H1 (cell line): ENCODE measurements around the gene C2orf72. TPM values are rescaled to one million over a fixed set of nuclear protein-coding genes. Genes with fewer than 3 reads are reported as not detected.

Experiments
- CTCF ChIA-PET: fragments of 300-600 bp; sonication (Branson Sonifier 250); formaldehyde crosslinking; loops from one replicate; lab custom pipeline; 2021; ENCODE audit not compliant: partially characterized antibody; lab: Charles Lee
- POLR2A ChIA-PET: fragments of 300-600 bp; sonication (Branson Sonifier 250); formaldehyde crosslinking; loops from one replicate; lab custom pipeline; 2021; ENCODE audit warnings: inconsistent platforms; ENCODE audit not compliant: partially characterized antibody; lab: Charles Lee
- DNase-seq, 2 experiments: peaks; one replicate each; pipeline versions ENCODE4 v3.0.0 to v3.0.0-alpha.2; 2010 to 2022; ENCODE audit warnings: low spot score in 2 of 2, low read depth in 1 of 2, mixed read lengths in 1 of 2
- FAIRE-seq: peaks from 2 replicates; lab custom pipeline; 2011; peaks lifted over from hg19 to GRCh38; lab: Jason Lieb, UNC
- H2AFZ ChIP-seq: 2 replicates; pipeline ENCODE4 v1.8.1; 2012; ENCODE audit warnings: low read length, inconsistent platforms
- H2AK5ac ChIP-seq: 2 replicates; pipeline ENCODE4 v1.6.1; 2013; ENCODE audit warnings: low read depth, low read length
- H2BK120ac ChIP-seq: replicated peaks from 2 replicates; pipeline ENCODE3; 2013; ENCODE audit warnings: low read depth, low read length, inconsistent platforms
- H2BK12ac ChIP-seq: 2 replicates; pipeline ENCODE4 v1.6.1; 2013; ENCODE audit warnings: low read depth, low read length
- H2BK15ac ChIP-seq: 2 replicates; pipeline ENCODE4 v1.6.1; 2013; ENCODE audit warnings: low read length
- H2BK20ac ChIP-seq: 2 replicates; pipeline ENCODE4 v1.6.1; 2013; ENCODE audit warnings: low read length
- H2BK5ac ChIP-seq: 2 replicates; pipeline ENCODE4 v1.6.1; 2013; ENCODE audit warnings: low read depth, low read length
- H3K14ac ChIP-seq: 2 replicates; pipeline ENCODE4 v1.6.1; 2013; ENCODE audit warnings: inconsistent platforms; ENCODE audit not compliant: insufficient read length
- H3K18ac ChIP-seq: 2 replicates; pipeline ENCODE4 v1.6.1; 2013; ENCODE audit warnings: low read length; ENCODE audit errors: extremely low read depth
- H3K23ac ChIP-seq: 2 replicates; pipeline ENCODE4 v1.6.1; 2013; ENCODE audit warnings: inconsistent platforms; ENCODE audit not compliant: insufficient read length
- H3K23me2 ChIP-seq: 2 replicates; pipeline ENCODE4 v1.6.1; 2013; ENCODE audit warnings: low read depth, low read length
- H3K27ac ChIP-seq: 2 replicates; pipeline ENCODE4 v1.6.1; 2011; ENCODE audit warnings: low read depth, low read length, inconsistent platforms
- H3K27me3 ChIP-seq, 4 experiments: replicated peaks in 1 of 4; 1 replicate in 1 of 4; 2 replicates in 3 of 4; pipeline versions ENCODE4 v1.6.1 to v1.8.1; 2011 to 2013; ENCODE audit warnings: low read length in 3 of 4, mild to moderate bottlenecking in 3 of 4, inconsistent platforms in 2 of 4, mixed read lengths in 2 of 4, moderate library complexity in 1 of 4; ENCODE audit not compliant: control insufficient read depth in 3 of 4, insufficient read depth in 3 of 4; ENCODE audit errors: extremely low read depth in 1 of 4
- H3K36me3 ChIP-seq, 4 experiments: 2 replicates each; pipeline versions ENCODE4 v1.6.1 to v1.8.1; 2011 to 2013; ENCODE audit warnings: mild to moderate bottlenecking in 4 of 4, low read length in 3 of 4, moderate library complexity in 2 of 4, control low read depth in 1 of 4, inconsistent platforms in 1 of 4; ENCODE audit not compliant: insufficient read depth in 4 of 4, control insufficient read depth in 2 of 4
- H3K4ac ChIP-seq: replicated peaks from 2 replicates; pipeline ENCODE3; 2013; ENCODE audit warnings: low read length, low read depth, mixed read lengths, inconsistent platforms; ENCODE audit not compliant: insufficient read length
- H3K4me1 ChIP-seq, 4 experiments: replicated peaks in 1 of 4; 1 replicate in 1 of 4; 2 replicates in 3 of 4; pipeline versions ENCODE4 v1.6.1 to v1.8.1; 2011 to 2013; ENCODE audit warnings: low read length in 3 of 4, inconsistent platforms in 2 of 4, mixed read lengths in 1 of 4; ENCODE audit not compliant: insufficient read depth in 4 of 4, control insufficient read depth in 3 of 4
- H3K4me2 ChIP-seq, 2 experiments: 2 replicates each; pipeline versions ENCODE4 v1.6.1 to v1.8.1; 2011 to 2013; ENCODE audit warnings: low read depth in 2 of 2, low read length in 2 of 2, control low read depth in 1 of 2, inconsistent platforms in 1 of 2, mild to moderate bottlenecking in 1 of 2; ENCODE audit not compliant: insufficient read depth in 1 of 2
- H3K4me3 ChIP-seq, 4 experiments: fragments of 200-600, 300-600 bp in 1 of 4; sonication (generic), shearing (Covaris generic), sonication (Bioruptor Twin) in 1 of 4; 2 replicates each; pipeline versions ENCODE4 v1.5.1 to v1.8.1; 2011 to 2016; ENCODE audit warnings: low read length in 4 of 4, low read depth in 3 of 4, control low read depth in 2 of 4, inconsistent platforms in 2 of 4, mild to moderate bottlenecking in 2 of 4, mixed read lengths in 1 of 4, moderate library complexity in 1 of 4; ENCODE audit not compliant: insufficient read depth in 2 of 4; ENCODE audit errors: extremely low read depth in 1 of 4
- H3K56ac ChIP-seq: replicated peaks from 2 replicates; pipeline ENCODE3; 2013; ENCODE audit warnings: low read depth, mild to moderate bottlenecking, mixed read lengths, low read length, inconsistent platforms; ENCODE audit not compliant: insufficient read length
- H3K79me1 ChIP-seq: 2 replicates; pipeline ENCODE4 v1.6.1; 2013; ENCODE audit warnings: low read depth, low read length, control low read depth
- H3K79me2 ChIP-seq, 2 experiments: 2 replicates each; pipeline versions ENCODE4 v1.6.1 to v1.8.1; 2012 to 2013; ENCODE audit warnings: low read length in 2 of 2, mild to moderate bottlenecking in 2 of 2, inconsistent platforms in 1 of 2; ENCODE audit not compliant: insufficient read depth in 2 of 2, control insufficient read depth in 1 of 2
- H3K9ac ChIP-seq, 4 experiments: replicated peaks in 1 of 4; 1 replicate in 1 of 4; 2 replicates in 3 of 4; pipeline versions ENCODE4 v1.6.1 to v1.8.1; 2011 to 2013; ENCODE audit warnings: low read depth in 3 of 4, low read length in 3 of 4, control low read depth in 2 of 4, mild to moderate bottlenecking in 2 of 4, moderate library complexity in 2 of 4, inconsistent platforms in 1 of 4; ENCODE audit errors: extremely low read depth in 1 of 4
- H3K9me3 ChIP-seq, 2 experiments: 2 replicates each; pipeline versions ENCODE4 v1.6.1 to v1.8.1; 2012 to 2013; ENCODE audit warnings: mild to moderate bottlenecking in 2 of 2, moderate library complexity in 2 of 2, control low read depth in 1 of 2, inconsistent platforms in 1 of 2, low read depth in 1 of 2, low read length in 1 of 2, mixed read lengths in 1 of 2; ENCODE audit not compliant: insufficient read depth in 2 of 2
- H4K20me1 ChIP-seq, 2 experiments: replicated peaks in 1 of 2; 2 replicates each; pipeline versions ENCODE3 to v1.8.1; 2011 to 2013; ENCODE audit warnings: inconsistent platforms in 2 of 2, low read length in 2 of 2, mild to moderate bottlenecking in 1 of 2; ENCODE audit not compliant: insufficient read depth in 2 of 2, control insufficient read depth in 1 of 2
- H4K5ac ChIP-seq: 2 replicates; pipeline ENCODE4 v1.6.1; 2013; ENCODE audit warnings: low read length, low read depth, mixed read lengths, inconsistent platforms; ENCODE audit not compliant: insufficient read length
- H4K8ac ChIP-seq: 2 replicates; pipeline ENCODE4 v1.8.0; 2013; ENCODE audit warnings: mild to moderate bottlenecking, moderate library complexity, low read length, inconsistent platforms; ENCODE audit not compliant: insufficient read depth; ENCODE audit errors: extremely low read depth
- H4K91ac ChIP-seq: replicated peaks from 2 replicates; pipeline ENCODE3; 2013; ENCODE audit warnings: low read length, mixed read lengths, inconsistent platforms; ENCODE audit not compliant: insufficient read length
- BCL11A ChIP-seq, 2 experiments: IDR thresholded peaks; one replicate each; pipeline ENCODE4 v1.6.1; 2011; ENCODE audit warnings: low read depth in 2 of 2, low read length in 2 of 2, mild to moderate bottlenecking in 2 of 2
- CHD1 ChIP-seq: IDR thresholded peaks from 2 replicates; pipeline ENCODE4 v1.6.1; 2012; ENCODE audit warnings: low read depth, low read length, improper control_type of control experiment
- HDAC6 ChIP-seq: IDR thresholded peaks from one replicate; pipeline ENCODE4 v1.7.1; 2012; ENCODE audit warnings: low read depth, mild to moderate bottlenecking, inconsistent platforms, low read length, moderate library complexity
- KDM4A ChIP-seq: IDR thresholded peaks from one replicate; pipeline ENCODE4 v1.7.1; 2012; ENCODE audit warnings: low read depth, mild to moderate bottlenecking, moderate library complexity, low read length, inconsistent platforms; ENCODE audit not compliant: severe bottlenecking
- NRF1 ChIP-seq: IDR thresholded peaks from 2 replicates; pipeline ENCODE4 v1.6.1; 2011; ENCODE audit warnings: mild to moderate bottlenecking, low read depth, low read length, improper control_type of control experiment
- POLR2A ChIP-seq, 2 experiments: IDR thresholded peaks; 1 replicate in 1 of 2; 2 replicates in 1 of 2; pipeline ENCODE4 v1.6.1; 2011; ENCODE audit warnings: low read depth in 2 of 2, low read length in 2 of 2, mild to moderate bottlenecking in 2 of 2; ENCODE audit errors: control extremely low read depth in 1 of 2
- SIN3A ChIP-seq, 2 experiments: IDR thresholded peaks in 1 of 2; conservative IDR thresholded peaks in 1 of 2; 2 replicates each; pipeline ENCODE4 v1.6.1; 2011 to 2012; ENCODE audit warnings: low read length in 2 of 2, improper control_type of control experiment in 1 of 2, low read depth in 1 of 2, mild to moderate bottlenecking in 1 of 2
- TAF7 ChIP-seq: optimal IDR thresholded peaks from 2 replicates; pipeline ENCODE3; 2011; ENCODE audit warnings: low read depth, mild to moderate bottlenecking, inconsistent platforms, low read length, moderate library complexity, borderline replicate concordance
- ZNF274 ChIP-seq: IDR thresholded peaks from 2 replicates; pipeline ENCODE4 v1.7.0; 2012; ENCODE audit warnings: low read length, borderline replicate concordance; ENCODE audit errors: extremely low read depth
- WGBS, 2 experiments: shearing (Covaris generic) in 1 of 2; methylation state at CpG; one replicate each; pipeline versions ENCODE4 v1.1.6 to v1.1.7; 2013 to 2015; ENCODE audit warnings: low lambda C conversion rate in 2 of 2, mixed read lengths in 2 of 2, inconsistent platforms in 1 of 2, low coverage in 1 of 2, missing lambda C conversion rate in 1 of 2; ENCODE audit not compliant: insufficient replicate concordance in 2 of 2, insufficient coverage in 1 of 2, insufficient read length in 1 of 2; ENCODE audit errors: extremely low coverage in 1 of 2, missing lambda C conversion rate in 1 of 2; 5-methylcytosine and 5-hydroxymethylcytosine counted together
- polyA plus RNA-seq, 7 experiments: library from polyadenylated mRNA; depleted of rRNA in 3 of 7; stranded (reverse) in 5 of 7; unstranded in 2 of 7; fragments of >200 nt in 5 of 7; fragments of 200-250 nt in 2 of 7; gene quantifications; 1 replicate in 5 of 7; 2 replicates in 1 of 7; 4 replicates in 1 of 7; pipeline versions ENCODE4 v1.2.1 to v1.2.3, GENCODE V29; 2011 to 2013; ENCODE audit warnings: missing spikeins in 2 of 7, mixed read lengths in 2 of 7
- total RNA-seq: library from RNA; stranded (reverse); fragmentation: NEBNext Ultra II Directional; extraction: Animal tissue kit (Norgen Biotek cat#: 25700); gene quantifications from 2 replicates; pipeline ENCODE4 v1.2.1, GENCODE V29; 2021

Gene C2orf72
- total and polyA plus RNA-seq, 2 of the 8 experiments (the other 6 are each of a cell fraction or from before 2014, with no cell fraction given), result 1.1 to 1.7 TPM

- Histone ChIP-seq H4K20me1 (no peaks in the 10 kb centered on the region), H2AK5ac (no peak overlapping the region), H3K4me1 (peaks cover 0 to 8% (median 5%) of the 10 kb centered on the region in 4 experiments; a peak in 5 of 7 replicates), H3K4me2 (no peak overlapping the region), H2BK5ac (no peak overlapping the region), H3K18ac (no peak overlapping the region), H3K79me1 (no peaks in the 10 kb centered on the region), H3K79me2 (no peaks in the 10 kb centered on the region), H3K23me2 (0 out of 2 replicates have a peak, but pooled peaks cover 3% of the 10 kb centered on the region), H3K9ac (no peak overlapping the region), H3K4me3 (no peak overlapping the region), H3K56ac (no peak overlapping the region), H2BK120ac (no peak overlapping the region), H3K27me3 (no peaks in the 10 kb centered on the region; a peak in 1 of 7 replicates), H4K91ac (no peak overlapping the region), H2BK12ac (no peak overlapping the region), H2AFZ (no peak overlapping the region), H2BK20ac (no peak overlapping the region), H3K23ac (no peak overlapping the region), H3K36me3 (no peaks in the 10 kb centered on the region), H3K4ac (no peak overlapping the region), H4K5ac (no peak overlapping the region), H3K27ac (no peak overlapping the region), H2BK15ac (no peak overlapping the region), H3K9me3 (no peaks in the 10 kb centered on the region), H3K14ac (no peak overlapping the region), H4K8ac (no peak overlapping the region)
- FAIRE-seq, result no peak
- 76% methylated on average over 6 of the region's 6 CpGs; no CpG with 5 or more reads in 1 of the 2 experiments for WGBS, 2 experiments
- DNase-seq, result no peak
- ChIA-PET CTCF (interaction anchor here (0.7 to 2.2 kb wide), 12 partner anchors 8 to 280 kb away, joined by 3 to 9 read pairs (median 4); no protein-coding TSS in a partner anchor), POLR2A (interaction anchor here (1.4 to 1.6 kb wide), 2 partner anchors 15 to 21 kb away, joined by 3 read pairs; partner anchors contain the start of gene C2orf72)
- no peak for TF ChIP-seq CHD1
- no peak for TF ChIP-seq SIN3A (conservative IDR thresholded peaks at IDR 0.05 in 1 of 2, IDR thresholded peaks at IDR 0.05 in 1 of 2; ENCODE audit: low read depth in 1 of 2, low read length in 2 of 2)
- TF ChIP-seq BCL11A (IDR thresholded peaks at IDR 0.05; ENCODE audit: low read depth in 2 of 2, low read length in 2 of 2), result no peak
- TF ChIP-seq TAF7, result no peak
- no peak for TF ChIP-seq KDM4A
- TF ChIP-seq ZNF274, result no peak
- TF ChIP-seq NRF1, result no peak
- TF ChIP-seq HDAC6, result no peak
- TF ChIP-seq POLR2A (IDR thresholded peaks at IDR 0.05; ENCODE audit: control extremely low read depth in 1 of 2, low read depth in 2 of 2, low read length in 2 of 2), result no peak
Observed at GRCh38 chr2:231016566-231017230, 20.6 kb upstream of the C2orf72 start.
